ENCODE results near the gene GTF2E1. TPM values are rescaled to one million over a fixed set of nuclear protein-coding genes. Genes with fewer than 3 reads are reported as not detected.
"Not testable (repeated sequence)": the region's sequence is repeated elsewhere in the genome, so short reads cannot be mapped to it uniquely, and the experiment has no call there.

Gene GTF2E1
- polyA plus RNA-seq, 1 donor (not counting 4 experiments of a cell fraction or from before 2014, with no cell fraction given), result 14.8 TPM

DNA sequence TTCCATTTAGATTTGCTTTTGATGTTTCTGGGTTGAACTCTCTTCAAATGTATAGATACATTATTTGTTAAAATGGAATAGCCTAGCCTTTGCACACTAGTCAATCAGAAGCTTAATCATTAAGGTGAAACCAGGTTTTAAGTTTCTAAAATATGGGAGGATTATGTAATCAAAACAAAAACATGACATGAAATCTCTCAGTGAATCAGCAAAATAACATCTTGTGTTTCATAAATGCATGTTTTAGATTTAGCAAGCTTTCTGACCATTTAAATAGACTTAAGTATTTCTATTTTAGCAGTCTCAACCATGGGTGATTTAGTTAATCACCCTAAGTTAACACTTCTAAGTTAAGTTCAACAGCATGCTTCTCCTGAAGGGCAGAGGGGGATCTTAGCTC, 11.3 kb downstream of the GTF2E1 start:
- FAIRE-seq (no peak), DNase-seq (ENCODE audit: low read depth, low spot score) (no peak)
- Histone ChIP-seq H3K4me3 (ENCODE audit: control insufficient read depth in 2 of 3, extremely low read depth in 1 of 3, insufficient read depth in 2 of 3, low read depth in 1 of 3, low read length in 3 of 3) (no peak overlapping the region), H3K79me2 (ENCODE audit: control insufficient read depth, insufficient read depth, low read length) (peaks cover 58% of the 10 kb centered on the region), H3K4me2 (ENCODE audit: control insufficient read depth, extremely low read depth, insufficient read depth, low read depth, low read length) (no peak overlapping the region), H3K9me3 (ENCODE audit: control insufficient read depth, low read depth, low read length) (peaks cover 2% of the 10 kb centered on the region), H4K20me1 (ENCODE audit: control insufficient read depth, extremely low read depth, insufficient read depth, low read length) (no peaks in the 10 kb centered on the region), H3K27ac (ENCODE audit: control insufficient read depth, insufficient read depth, low read length) (no peak overlapping the region), H3K36me3 (ENCODE audit: control insufficient read depth in 2 of 2, extremely low read depth in 1 of 2, insufficient read depth in 2 of 2, low read length in 2 of 2) (peaks cover 3 to 5% of the 10 kb centered on the region in 2 experiments), H3K4me1 (ENCODE audit: control insufficient read depth, extremely low read depth, insufficient read depth, low read length) (no peaks in the 10 kb centered on the region), H3K9me1 (ENCODE audit: control insufficient read depth, extremely low read depth, insufficient read depth, low read length) (no peaks in the 10 kb centered on the region), H3K27me3 (ENCODE audit: control insufficient read depth, extremely low read depth, insufficient read depth, low read length) (no peaks in the 10 kb centered on the region), H2AFZ (ENCODE audit: control insufficient read depth, low read length) (no peak overlapping the region), H3K9ac (ENCODE audit: control insufficient read depth, extremely low read depth, insufficient read depth, low read length) (no peak overlapping the region)
- TF ChIP-seq, protein P1, sequence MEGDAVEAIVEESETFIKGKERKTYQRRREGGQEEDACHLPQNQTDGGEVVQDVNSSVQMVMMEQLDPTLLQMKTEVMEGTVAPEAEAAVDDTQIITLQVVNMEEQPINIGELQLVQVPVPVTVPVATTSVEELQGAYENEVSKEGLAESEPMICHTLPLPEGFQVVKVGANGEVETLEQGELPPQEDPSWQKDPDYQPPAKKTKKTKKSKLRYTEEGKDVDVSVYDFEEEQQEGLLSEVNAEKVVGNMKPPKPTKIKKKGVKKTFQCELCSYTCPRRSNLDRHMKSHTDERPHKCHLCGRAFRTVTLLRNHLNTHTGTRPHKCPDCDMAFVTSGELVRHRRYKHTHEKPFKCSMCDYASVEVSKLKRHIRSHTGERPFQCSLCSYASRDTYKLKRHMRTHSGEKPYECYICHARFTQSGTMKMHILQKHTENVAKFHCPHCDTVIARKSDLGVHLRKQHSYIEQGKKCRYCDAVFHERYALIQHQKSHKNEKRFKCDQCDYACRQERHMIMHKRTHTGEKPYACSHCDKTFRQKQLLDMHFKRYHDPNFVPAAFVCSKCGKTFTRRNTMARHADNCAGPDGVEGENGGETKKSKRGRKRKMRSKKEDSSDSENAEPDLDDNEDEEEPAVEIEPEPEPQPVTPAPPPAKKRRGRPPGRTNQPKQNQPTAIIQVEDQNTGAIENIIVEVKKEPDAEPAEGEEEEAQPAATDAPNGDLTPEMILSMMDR (optimal IDR thresholded peaks at IDR 0.05 in 1 of 3, IDR thresholded peaks at IDR 0.05 in 1 of 3, conservative IDR thresholded peaks at IDR 0.05 in 1 of 3; ENCODE audit: extremely low read depth in 1 of 3, insufficient read depth in 2 of 3, low read length in 3 of 3), result no peak
- no peak for TF ChIP-seq EZH2 (IDR thresholded peaks at IDR 0.05; ENCODE audit: low read length)
- dilution Hi-C loops (cut with MboI; ENCODE audit: extremely low pct_ligation_motif_present, low sequenced_read_pairs), result no loop called here

DNA sequence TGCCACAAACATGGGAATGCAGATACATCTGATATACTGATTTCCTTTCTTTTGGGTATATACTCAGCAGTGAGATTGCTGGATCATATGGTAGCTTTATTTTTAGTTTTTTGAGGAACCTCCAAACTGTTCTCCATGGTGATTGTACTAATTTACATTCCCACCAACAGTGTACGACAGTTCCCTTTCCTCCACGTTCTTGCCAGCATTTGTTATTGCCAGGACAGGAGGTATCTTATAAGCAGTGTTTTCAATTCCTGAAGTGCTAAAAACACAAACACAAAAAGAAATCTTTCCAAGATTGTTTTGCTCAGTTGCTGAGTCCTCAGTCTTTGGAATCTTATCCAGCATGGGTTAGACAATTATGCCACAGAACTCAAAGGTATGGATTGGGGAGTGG, 13.5 kb downstream of the GTF2E1 start:
- peaks cover 2% of the 10 kb centered on the region for H3K9me3 ChIP-seq (ENCODE audit: control insufficient read depth, low read depth, low read length)
- no peak overlapping the region for H2AFZ ChIP-seq (ENCODE audit: control insufficient read depth, low read length)
- no peak overlapping the region for H3K4me3 ChIP-seq (ENCODE audit: control insufficient read depth in 2 of 3, extremely low read depth in 1 of 3, insufficient read depth in 2 of 3, low read depth in 1 of 3, low read length in 3 of 3)
- dilution Hi-C loops (cut with MboI; ENCODE audit: extremely low pct_ligation_motif_present, low sequenced_read_pairs), result no loop called here
- H3K36me3 ChIP-seq (ENCODE audit: control insufficient read depth in 2 of 2, extremely low read depth in 1 of 2, insufficient read depth in 2 of 2, low read length in 2 of 2), result peaks cover 0 to 3% of the 10 kb centered on the region in 2 experiments
- H3K27me3 ChIP-seq (ENCODE audit: control insufficient read depth, extremely low read depth, insufficient read depth, low read length), result no peaks in the 10 kb centered on the region
- no peak overlapping the region for H3K9ac ChIP-seq (ENCODE audit: control insufficient read depth, extremely low read depth, insufficient read depth, low read length)
- H3K27ac ChIP-seq (ENCODE audit: control insufficient read depth, insufficient read depth, low read length), result no peak overlapping the region
- no peaks in the 10 kb centered on the region for H3K9me1 ChIP-seq (ENCODE audit: control insufficient read depth, extremely low read depth, insufficient read depth, low read length)
- DNase-seq (ENCODE audit: low read depth, low spot score) (no peak), FAIRE-seq (no peak)
- H3K79me2 ChIP-seq (ENCODE audit: control insufficient read depth, insufficient read depth, low read length), result peaks cover 48% of the 10 kb centered on the region
- no peaks in the 10 kb centered on the region for H4K20me1 ChIP-seq (ENCODE audit: control insufficient read depth, extremely low read depth, insufficient read depth, low read length)
- TF ChIP-seq EZH2 (IDR thresholded peaks at IDR 0.05; ENCODE audit: low read length), result no peak
- TF ChIP-seq, protein P1 (optimal IDR thresholded peaks at IDR 0.05 in 1 of 3, IDR thresholded peaks at IDR 0.05 in 1 of 3, conservative IDR thresholded peaks at IDR 0.05 in 1 of 3; ENCODE audit: extremely low read depth in 1 of 3, insufficient read depth in 2 of 3, low read length in 3 of 3), result no peak
- H3K4me1 ChIP-seq (ENCODE audit: control insufficient read depth, extremely low read depth, insufficient read depth, low read length), result no peaks in the 10 kb centered on the region
- no peak overlapping the region for H3K4me2 ChIP-seq (ENCODE audit: control insufficient read depth, extremely low read depth, insufficient read depth, low read depth, low read length)

DNA sequence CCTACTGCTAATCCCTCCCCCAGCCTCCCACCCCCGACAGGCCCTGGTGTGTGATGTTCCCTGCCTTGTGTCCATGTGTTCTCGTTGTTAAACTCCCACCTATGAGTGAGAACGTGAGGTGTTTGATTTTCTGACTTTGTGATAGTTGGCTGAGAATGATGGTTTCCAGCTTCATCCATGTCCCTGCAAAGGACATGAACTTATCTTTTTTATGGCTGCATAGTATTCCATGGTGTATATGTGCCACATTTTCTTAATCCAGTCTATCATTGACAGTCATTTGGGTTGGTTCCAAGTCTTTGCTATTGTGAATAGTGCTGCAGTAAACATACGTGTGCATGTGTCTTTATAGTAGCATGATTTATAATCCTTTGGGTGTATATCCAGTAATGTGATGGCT, 16.0 kb downstream of the GTF2E1 start:
- H3K79me2 ChIP-seq (ENCODE audit: control insufficient read depth, insufficient read depth, low read length), result peaks cover 43% of the 10 kb centered on the region

More for the DNA sequence above, 16.0 kb downstream of the GTF2E1 start:
- H3K27ac ChIP-seq (ENCODE audit: control insufficient read depth, insufficient read depth, low read length); H3K27me3 ChIP-seq (ENCODE audit: control insufficient read depth, extremely low read depth, insufficient read depth, low read length); H2AFZ ChIP-seq (ENCODE audit: control insufficient read depth, low read length); DNase-seq (ENCODE audit: low read depth, low spot score); dilution Hi-C loops (cut with MboI; ENCODE audit: extremely low pct_ligation_motif_present, low sequenced_read_pairs); H3K4me3 ChIP-seq (ENCODE audit: control insufficient read depth in 2 of 3, extremely low read depth in 1 of 3, insufficient read depth in 2 of 3, low read depth in 1 of 3, low read length in 3 of 3); H3K36me3 ChIP-seq (ENCODE audit: control insufficient read depth in 2 of 2, extremely low read depth in 1 of 2, insufficient read depth in 2 of 2, low read length in 2 of 2); H3K4me2 ChIP-seq (ENCODE audit: control insufficient read depth, extremely low read depth, insufficient read depth, low read depth, low read length); FAIRE-seq; H3K9me3 ChIP-seq (ENCODE audit: control insufficient read depth, low read depth, low read length); H3K9me1 ChIP-seq (ENCODE audit: control insufficient read depth, extremely low read depth, insufficient read depth, low read length); H3K9ac ChIP-seq (ENCODE audit: control insufficient read depth, extremely low read depth, insufficient read depth, low read length); H3K4me1 ChIP-seq (ENCODE audit: control insufficient read depth, extremely low read depth, insufficient read depth, low read length); H4K20me1 ChIP-seq (ENCODE audit: control insufficient read depth, extremely low read depth, insufficient read depth, low read length): not testable (repeated sequence)
